HG02884 (cell line): Measurements from ENCODE around the gene SNAPC4.

ENCODE experiments used
- ATAC-seq: cut with Tn5 transposase; IDR thresholded peaks from one replicate; pipeline ENCODE4 v1.9.1; 2021; ENCODE audit warnings: mild to moderate bottlenecking, moderate library complexity; ENCODE audit not compliant: unreplicated experiment

The SNAPC4 gene

DNA sequence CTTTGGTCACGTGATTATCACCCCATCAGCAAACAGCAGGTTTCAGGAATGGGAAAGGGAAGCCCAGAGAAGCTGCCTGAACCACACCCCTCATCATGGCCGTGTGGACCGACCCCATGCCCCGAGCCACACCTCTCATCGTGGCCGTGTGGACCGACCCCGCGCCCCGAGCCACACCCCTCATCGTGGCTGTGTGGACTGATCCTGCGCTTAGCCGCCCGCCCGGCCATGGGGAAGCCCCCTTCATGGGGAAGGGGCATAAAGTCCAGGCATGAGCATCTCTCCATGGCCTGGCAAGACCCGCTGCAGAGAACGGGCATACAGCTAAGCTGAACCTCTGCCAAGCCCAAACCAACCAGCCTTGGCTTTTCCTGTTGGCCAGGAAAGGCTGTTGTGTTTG lies 6.4 kb downstream of the SNAPC4 start:
- no peak for ATAC-seq

DNA sequence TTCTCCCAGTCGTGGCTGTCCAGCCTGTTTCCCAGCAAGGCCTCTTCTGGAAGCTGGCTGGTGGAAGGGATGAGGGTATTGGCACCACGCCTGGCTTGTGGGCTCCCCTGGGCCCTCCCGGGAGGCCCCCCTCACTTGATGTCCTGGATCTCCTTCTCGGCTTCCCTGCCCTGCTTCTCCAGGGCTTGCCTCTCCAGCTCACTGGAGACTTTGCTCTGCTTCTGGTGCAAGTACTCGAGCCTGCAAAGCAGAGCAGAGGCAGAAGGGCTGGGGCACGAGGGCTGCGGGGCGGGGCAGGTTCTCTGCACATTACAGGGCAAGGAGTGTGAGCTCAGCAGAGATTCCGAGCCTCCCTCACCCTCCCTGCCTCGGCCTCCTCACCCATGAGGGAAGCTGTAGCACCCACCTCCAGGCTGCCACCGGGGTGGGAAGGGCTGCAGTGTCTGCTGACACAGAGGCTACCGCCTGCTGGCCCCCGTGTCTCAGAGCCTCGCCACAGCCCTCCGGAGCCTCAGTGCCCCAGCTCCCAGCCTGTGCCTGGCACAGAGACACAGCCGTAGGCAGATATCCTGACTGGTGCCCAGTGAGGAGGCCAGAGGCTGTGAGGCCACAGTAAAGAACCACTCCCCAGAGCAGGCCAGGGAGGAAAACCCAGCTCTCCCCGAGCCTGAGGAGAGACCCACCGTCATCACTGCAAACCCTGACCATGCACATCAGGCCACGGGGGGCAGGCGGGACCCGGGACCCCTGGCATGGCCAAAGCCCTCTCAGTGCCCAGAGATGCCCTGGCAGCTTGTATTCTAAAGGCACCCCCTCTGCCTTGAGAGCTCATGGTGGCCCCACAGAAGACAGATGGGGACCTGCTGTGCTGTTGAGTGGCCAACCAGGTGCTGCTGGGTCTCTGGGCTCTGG lies 7.2 kb downstream of the SNAPC4 start:
- ATAC-seq, result no peak

DNA sequence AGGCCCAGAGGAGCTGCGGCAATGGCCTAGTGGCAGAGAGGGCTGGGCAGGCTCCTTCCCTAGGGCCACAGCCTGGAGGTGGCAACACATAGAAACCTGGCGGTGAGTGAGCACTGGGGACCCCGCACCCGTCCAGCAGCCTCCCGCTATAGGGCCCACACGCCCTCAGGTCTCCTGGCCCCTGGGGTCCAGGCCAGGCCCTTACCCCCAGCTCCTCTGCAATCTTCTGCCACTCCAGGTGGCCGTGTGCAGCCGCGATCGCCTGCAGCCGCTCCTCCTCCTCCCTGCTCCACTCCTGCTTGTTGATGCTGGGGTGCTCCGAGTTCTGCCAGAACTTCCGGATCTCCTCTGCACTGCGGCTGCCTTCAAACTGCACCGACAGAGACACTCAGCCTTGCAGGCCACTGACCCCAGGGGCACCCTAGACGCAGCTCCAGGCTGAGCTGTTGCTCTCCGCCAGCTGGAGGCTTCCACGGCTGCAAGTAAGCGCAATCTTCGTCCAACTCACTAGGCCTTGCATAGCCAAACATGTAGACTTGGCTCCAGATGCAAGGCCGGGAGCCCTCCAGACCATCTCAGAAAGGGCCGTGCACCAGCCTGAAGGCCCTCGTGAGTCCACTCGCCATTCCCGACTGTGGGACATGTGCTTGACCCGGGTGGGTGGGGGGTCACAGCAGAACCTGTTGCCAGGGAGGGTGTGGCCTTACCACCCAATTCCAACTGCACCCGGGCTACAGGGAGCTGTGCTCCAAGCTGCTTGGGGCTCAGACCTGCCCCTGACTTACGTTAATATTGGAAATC lies 8.0 kb downstream of the SNAPC4 start:
- no peak for ATAC-seq

DNA sequence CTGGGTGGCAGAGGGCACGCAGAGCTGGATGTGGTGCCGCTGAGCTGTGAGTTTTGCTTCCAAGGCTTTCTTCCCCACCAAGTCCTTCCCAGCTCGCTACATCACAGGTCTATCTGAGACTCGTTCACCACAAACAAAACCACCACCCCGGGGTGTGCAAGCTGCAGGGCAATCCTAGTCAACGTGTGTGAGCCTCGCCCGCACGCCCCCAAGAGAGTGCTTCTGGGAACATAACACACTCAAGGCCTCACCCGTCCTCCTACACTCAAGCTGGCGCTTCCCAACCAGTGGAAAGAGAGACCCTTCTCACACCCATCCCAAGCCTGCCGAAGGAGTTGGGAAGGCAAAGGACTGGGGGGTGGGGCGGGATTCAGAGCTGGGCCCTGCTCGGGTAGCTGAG lies 10.6 kb downstream of the SNAPC4 start:
- no peak for ATAC-seq

DNA sequence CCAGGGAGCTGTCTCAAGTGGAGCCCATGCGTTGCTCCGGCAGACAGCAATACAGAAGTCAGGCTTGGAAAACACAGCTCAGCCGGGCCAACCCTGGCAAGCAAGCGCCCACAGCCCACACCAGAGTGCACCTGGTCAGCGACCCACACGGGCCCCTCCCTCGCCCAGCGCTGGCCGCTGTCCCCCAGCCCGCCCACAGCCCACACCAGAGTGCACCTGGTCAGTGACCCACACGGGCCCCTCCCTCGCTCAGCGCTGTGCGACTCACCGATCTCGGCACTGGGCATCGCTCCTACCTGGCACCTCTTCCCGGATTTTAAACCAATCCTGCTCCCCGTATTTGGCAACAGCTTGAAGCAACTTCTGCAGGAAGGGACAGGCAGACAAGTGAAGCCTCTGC lies 12.8 kb downstream of the SNAPC4 start:
- ATAC-seq, result no peak

DNA sequence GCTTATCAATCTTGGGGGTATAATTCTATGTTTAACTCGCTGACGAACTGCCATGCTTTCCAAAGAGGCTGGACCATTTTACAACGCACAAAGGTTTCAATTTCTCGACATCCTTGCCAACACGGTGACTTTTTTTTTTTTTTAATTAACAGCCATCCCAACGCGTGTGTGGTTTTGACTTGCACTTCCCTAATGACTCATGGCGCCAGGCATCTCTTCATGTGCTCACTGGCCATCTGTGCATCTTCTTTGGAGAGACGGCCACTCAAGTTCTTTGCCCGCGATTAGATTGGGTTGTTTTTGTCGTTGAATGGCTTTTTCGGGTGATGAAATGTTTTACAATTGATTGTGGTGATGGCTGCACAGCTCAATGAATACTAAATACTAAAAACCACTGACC lies 14.0 kb downstream of the SNAPC4 start:
- ATAC-seq, result no peak

DNA sequence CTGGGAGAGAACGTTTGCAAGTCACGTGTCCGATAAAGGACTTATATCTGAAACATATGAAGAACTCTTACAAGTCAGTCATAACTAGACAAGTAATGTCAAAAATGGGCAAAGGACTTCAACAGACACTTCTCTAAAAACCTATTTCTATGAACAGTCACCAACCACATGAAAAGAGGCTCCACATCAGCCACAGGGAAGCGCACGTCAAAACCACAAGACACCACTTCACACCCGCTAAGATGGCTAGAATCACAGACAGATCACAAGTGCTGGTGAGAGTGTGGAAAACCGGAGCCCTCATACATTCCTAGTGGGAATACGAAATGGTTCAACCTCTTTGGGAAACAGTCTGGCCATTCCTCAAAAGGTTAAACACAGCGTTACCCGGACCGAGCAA lies 15.0 kb downstream of the SNAPC4 start:
- ATAC-seq, result no peak

DNA sequence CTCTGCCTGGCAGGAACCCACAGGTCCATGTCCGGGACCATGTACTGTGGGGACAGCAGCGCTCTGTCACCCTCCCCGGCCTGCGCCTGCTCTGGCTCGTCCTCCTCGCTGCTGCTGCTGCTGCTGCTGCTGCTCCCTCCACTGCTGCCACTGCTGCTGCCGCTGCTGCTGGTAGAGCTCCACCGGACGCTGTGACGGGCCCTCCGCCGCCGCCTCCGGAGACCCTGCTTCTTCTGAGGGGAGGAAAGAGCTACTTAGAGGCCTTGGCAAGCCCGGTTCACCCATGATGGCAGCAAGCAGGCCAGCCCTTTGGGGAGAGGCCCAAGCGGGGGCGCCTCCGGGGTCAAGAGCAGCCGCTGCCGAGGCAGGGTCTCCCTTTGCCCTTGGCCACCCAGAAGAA lies 16.5 kb downstream of the SNAPC4 start:
- no peak for ATAC-seq

DNA sequence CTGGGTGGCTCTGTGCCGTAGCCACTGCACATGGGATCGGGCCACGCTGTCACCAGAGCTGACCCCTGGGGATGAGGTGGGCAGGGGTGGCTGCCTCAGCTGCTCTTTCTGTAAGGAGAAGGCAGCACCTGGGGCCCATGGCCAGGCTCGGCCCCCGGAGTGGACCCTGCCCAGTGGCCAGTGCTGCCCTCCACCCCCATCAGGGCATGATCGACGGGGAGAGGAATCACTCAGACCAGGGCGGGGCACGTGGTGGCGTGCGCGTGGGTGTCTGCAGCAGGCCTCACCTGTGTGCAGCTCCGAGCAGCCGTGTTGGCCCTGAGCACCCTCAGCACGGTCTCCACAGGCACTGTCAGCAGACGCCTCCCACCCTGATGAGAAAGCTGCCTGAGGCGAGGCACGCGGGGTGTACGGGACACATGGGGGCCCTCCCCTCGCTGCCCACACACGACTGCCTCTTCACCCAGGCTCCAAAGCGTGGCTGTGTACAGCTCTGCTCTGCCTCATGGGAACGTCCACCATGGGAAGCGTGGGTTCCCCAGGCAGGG lies 17.9 kb downstream of the SNAPC4 start:
- no peak for ATAC-seq

DNA sequence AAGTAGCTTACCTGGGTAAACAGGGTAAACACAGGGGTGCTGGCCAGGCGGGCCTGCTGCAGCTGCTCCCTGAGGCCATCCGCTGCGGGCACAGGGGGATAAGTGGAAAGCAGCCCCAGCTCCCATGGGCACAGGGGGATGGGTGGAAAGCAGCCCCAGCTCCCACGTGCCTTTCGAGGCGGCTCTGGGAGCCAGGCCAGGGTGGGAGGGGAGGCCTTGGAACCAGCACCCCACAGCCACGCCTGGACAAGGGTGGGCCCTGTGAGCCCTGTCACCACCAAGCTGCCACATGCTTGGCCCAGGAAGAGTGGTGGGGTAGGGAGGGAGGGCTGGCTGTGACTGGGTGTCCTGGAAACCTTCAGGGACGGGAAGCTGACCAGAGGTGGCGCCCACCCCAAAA lies 18.7 kb downstream of the SNAPC4 start:
- ATAC-seq, result no peak

DNA sequence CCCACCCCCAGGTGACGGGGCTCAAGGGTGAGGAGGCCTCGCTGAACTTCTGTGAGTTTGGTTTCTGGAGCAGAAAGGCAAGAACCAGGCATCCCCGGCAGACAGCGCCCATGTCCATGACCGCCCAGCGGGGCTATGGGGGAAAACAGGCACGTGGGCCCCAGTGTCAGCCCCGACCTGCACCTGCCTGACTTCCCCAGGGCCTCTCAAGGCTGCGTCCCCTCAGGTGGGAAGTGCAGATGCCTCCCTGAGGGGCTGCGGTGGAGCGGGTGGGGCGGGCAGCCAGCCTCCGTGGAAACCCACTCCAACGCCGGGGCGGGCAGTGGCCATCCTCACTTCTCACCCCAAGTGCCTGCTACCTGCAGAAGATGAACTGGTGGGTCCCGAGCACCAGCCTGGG lies 19.6 kb downstream of the SNAPC4 start:
- ATAC-seq, result no peak

DNA sequence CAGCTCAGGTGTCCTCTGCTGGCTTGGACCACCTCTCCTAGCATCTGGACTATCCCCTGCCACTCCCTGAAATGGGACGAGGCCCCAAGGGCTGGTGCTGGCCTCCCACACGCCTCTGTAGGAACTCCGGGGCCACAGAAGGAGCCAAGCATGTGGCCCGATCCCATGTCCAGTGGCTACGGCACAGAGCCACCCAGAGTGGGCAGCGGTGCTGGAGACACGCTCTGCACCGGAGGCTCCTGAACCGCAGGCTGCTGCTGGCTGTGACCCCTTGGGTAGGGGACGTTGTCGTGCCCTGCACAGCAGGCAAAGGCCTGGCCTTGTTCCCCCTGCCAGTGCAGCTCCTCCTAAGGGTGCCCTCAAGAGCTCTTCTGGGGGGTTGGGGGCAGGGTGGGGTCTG lies 20.1 kb downstream of the SNAPC4 start:
- no peak for ATAC-seq

DNA sequence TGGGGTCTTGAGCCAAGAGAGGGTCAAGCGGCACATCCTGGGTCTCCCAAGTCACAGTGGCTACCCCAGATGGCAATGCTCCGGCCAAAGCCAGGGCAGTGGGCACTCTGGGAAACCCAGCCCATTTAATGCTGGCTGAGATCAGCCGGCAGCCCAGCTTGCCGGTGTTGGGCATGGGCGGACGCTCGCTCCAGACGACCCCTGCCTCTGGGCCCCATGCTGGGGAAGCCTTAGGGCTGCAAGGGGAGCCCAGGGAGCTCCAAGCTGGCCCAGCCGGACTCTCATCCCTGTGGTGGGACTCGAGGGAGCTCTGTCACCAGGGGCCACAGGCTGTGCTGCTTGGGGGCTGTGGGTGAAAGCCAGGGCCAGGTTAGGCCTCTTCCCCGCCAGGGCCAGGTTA lies 20.6 kb downstream of the SNAPC4 start:
- ATAC-seq, result no peak

DNA sequence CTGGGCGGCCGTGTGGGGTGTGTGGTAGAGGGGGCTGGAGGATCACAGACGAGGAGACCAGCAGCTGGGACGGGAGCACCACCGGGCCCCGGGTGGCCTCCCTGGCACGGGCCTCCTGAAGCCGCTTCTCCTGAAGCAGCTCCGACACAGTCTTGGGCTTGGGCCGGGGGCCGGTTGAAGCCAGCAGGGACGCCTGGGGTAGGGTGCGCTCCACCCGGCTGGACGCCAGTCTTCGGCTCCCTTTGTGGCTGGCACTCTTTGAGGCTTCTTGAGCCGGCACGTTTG lies 21.0 kb downstream of the SNAPC4 start:
- no peak for ATAC-seq

DNA sequence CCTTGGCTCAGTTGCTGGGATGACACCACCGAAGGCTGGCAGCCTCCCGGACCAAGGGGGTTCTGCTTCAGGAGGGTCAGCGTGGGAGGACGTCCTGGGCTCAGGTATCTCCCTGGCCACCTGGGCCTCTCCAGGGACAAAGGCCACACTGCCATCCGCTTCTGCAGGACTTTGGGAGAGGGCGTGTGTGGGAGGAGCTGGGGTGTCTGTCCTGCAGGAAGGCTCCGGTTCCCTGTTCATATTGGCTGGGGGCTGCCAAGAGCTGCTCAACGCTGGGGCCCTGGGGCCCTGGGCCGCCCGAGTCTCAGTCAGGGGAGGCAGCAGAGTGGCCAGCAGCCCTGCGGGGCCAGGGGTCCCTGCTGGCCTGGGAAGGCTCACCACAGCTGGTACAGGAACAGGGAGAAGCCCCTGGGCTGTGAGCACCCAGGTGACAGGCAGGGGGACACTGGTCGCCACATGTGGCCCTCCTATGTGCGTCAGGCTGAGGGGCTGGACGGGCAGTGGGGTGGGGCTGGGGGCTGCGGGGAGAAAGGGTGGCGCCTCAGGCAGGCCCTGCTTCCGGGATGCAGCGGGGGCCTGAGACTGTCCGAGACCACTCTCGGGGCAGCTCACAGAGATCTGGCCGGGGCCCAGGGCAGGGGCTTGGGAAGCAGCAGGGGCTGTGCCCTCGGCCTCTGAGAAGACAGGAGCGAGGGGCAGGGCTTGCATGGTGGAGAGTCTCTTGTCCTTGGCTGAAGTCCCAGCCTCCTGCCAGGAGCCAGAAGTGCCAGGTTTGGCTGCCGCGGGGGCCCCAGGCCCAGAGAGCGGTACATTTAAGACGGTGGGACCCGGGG lies 21.6 kb downstream of the SNAPC4 start:
- ATAC-seq, result no peak

DNA sequence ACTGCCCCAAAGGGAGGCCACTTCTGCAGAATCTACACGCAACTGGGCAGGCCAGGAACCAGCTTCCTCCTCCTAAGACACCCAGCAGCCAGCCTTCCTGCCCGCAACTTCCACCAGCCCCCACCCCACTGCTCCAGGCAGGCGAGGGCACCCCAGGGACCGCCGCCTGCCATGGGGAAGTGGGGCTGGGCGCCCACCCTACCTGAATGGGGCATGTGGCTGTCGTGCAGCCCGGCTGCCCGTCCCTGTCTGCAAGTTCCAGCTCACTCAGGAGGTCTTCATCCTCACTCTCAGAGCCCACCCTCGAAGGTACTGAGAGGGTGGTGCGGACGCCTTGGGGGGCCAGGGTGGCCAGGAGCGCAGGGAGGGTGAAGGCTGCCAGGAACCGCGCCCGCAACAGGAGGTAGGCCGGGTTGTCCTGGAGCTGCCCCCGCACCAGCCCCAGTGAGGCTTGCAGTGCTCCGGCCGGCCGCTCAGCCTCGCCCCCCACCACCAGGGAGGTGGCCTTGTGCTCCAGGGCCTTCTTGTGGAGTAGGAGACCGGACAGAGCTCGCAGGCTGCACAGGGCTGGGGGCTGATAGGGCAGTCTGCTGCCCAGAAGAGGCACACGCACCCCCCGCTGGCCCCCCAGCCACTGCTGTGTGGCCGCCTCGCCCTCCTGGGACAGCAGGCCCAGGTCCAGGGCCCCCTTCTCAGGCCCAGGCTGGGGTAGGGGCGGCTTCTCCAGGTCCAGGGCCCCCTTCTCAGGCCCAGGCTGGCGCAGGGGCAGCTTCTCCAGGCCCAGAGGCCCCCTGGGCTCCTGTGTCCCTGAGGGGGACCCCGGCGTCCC lies 22.4 kb downstream of the SNAPC4 start:
- ATAC-seq, result no peak

DNA sequence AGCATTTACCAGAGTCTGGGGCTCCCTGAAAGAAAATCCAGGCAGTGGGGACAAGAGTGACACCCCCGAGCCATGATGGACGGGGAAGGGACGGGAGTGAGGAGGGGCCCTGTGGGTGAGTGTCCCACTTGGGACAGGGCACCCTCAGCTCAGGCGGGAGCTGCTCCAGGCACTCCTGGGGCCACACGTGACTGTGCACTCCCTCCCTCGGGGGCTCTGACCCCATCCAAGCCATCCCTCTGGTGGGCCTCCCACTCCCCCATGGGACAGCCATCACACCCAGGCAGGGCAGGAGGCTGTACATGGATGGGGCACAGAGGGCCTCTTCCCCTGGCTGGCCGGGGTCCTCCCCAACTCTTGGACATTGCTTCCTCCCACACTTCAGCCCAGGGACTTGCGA lies 23.5 kb downstream of the SNAPC4 start:
- ATAC-seq, result no peak

DNA sequence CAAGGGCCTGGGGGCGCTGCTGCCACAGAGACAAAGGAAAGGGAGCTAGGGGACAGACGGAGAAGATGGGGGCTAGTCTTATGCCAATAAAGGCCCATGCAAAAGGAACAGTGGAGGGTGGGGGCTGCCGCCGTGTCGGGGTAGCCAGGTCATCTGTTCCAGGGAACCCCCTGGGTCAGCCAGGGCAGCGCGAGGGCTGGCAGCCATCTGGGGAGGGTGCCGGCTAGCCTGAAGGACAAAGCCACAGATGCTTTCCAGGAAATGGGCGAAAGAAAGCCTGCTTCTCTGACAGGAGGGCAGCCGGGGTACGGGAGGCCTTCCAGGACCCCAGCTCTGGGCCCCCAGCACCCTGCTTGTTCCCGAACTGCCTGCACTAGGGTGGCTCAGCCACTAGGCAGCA lies 24.9 kb downstream of the SNAPC4 start:
- ATAC-seq, result no peak

DNA sequence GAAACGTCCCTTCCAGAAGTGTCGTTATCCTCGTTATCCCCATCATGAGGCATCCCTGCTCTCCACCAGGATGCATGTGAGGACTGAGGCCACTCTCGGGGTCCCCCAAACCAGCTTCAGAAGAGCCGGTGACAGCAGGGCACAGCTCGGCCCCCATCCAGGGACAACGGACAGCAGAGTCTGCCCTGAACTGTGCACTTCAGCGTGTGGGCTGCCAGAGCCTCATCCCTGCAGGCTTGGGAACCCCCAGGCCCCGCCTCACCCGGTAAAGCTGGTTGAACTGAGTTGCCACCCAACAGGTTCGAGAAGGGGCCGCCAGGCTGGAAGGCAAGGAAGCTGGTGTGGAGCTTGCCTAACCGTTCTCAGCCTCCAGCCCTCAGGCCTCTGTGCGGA lies 25.8 kb downstream of the SNAPC4 start:
- ATAC-seq, result no peak
